Measurements from ENCODE around the gene TUBB3. TPM values are rescaled to one million over a fixed set of nuclear protein-coding genes. Genes with fewer than 3 reads are reported as not detected.

Gene TUBB3
- total and polyA plus RNA-seq, 2 of the 8 experiments (the other 6 are each of a cell fraction or from before 2014, with no cell fraction given), result 275 to 393 TPM

GRCh38 chr16:89934611-89935553, 11.7 kb downstream of the TUBB3 start:
- Histone ChIP-seq H3K4ac (replicated peaks; ENCODE audit: insufficient read length, low read depth, low read length) (no peak overlapping the region), H3K36me3 (ENCODE audit: control insufficient read depth in 2 of 4, insufficient read depth in 4 of 4, low read length in 3 of 4) (peaks cover 14 to 46% (median 33%) of the 10 kb centered on the region in 4 experiments; a peak in 6 of 8 replicates), H3K4me3 (ENCODE audit: extremely low read depth in 1 of 4, insufficient read depth in 2 of 4, low read depth in 3 of 4, low read length in 4 of 4) (no peak overlapping the region), H3K4me2 (ENCODE audit: insufficient read depth in 1 of 2, low read depth in 2 of 2, low read length in 2 of 2) (no peak overlapping the region), H3K18ac (ENCODE audit: extremely low read depth, low read length) (no peak overlapping the region), H2BK120ac (replicated peaks; ENCODE audit: low read depth, low read length) (no peak overlapping the region), H3K27me3 (replicated peaks in 1 of 4; ENCODE audit: control insufficient read depth in 3 of 4, extremely low read depth in 1 of 4, insufficient read depth in 3 of 4, low read length in 3 of 4) (no peaks in the 10 kb centered on the region), H2AFZ (ENCODE audit: low read length) (no peak overlapping the region), H4K91ac (replicated peaks; ENCODE audit: insufficient read length, low read length) (no peak overlapping the region), H3K79me1 (ENCODE audit: low read depth, low read length) (no peaks in the 10 kb centered on the region; the same call in 1 of the 2 replicates), H3K27ac (ENCODE audit: low read depth, low read length) (no peak overlapping the region), H4K20me1 (replicated peaks in 1 of 2; ENCODE audit: control insufficient read depth in 1 of 2, insufficient read depth in 2 of 2, low read length in 2 of 2) (peaks cover 7 to 28% of the 10 kb centered on the region in 2 experiments), H2BK15ac (ENCODE audit: low read length) (no peak overlapping the region), H3K4me1 (replicated peaks in 1 of 4; ENCODE audit: control insufficient read depth in 3 of 4, insufficient read depth in 4 of 4, low read length in 3 of 4) (no peaks in the 10 kb centered on the region), H3K56ac (replicated peaks; ENCODE audit: insufficient read length, low read depth, low read length) (no peak overlapping the region), H4K8ac (ENCODE audit: extremely low read depth, insufficient read depth, low read length) (no peak overlapping the region), H3K23ac (ENCODE audit: insufficient read length) (no peak overlapping the region), H3K79me2 (ENCODE audit: control insufficient read depth in 1 of 2, insufficient read depth in 2 of 2, low read length in 2 of 2) (no peaks in the 10 kb centered on the region), H3K23me2 (ENCODE audit: low read depth, low read length) (no peaks in the 10 kb centered on the region), H3K9me3 (ENCODE audit: insufficient read depth in 2 of 2, low read depth in 1 of 2, low read length in 1 of 2) (no peaks in the 10 kb centered on the region), H2BK5ac (ENCODE audit: low read depth, low read length) (no peak overlapping the region), H4K5ac (ENCODE audit: insufficient read length, low read depth, low read length) (no peak overlapping the region), H2AK5ac (ENCODE audit: low read depth, low read length) (no peak overlapping the region), H3K14ac (ENCODE audit: insufficient read length) (no peak overlapping the region), H3K9ac (replicated peaks in 1 of 4; ENCODE audit: extremely low read depth in 1 of 4, low read depth in 3 of 4, low read length in 3 of 4) (no peak overlapping the region), H2BK12ac (ENCODE audit: low read depth, low read length) (no peak overlapping the region), H2BK20ac (ENCODE audit: low read length) (no peak overlapping the region)
- WGBS, 2 experiments (ENCODE audit: extremely low coverage in 1 of 2, insufficient coverage in 1 of 2, insufficient read length in 1 of 2, insufficient replicate concordance in 2 of 2, low coverage in 1 of 2, low lambda C conversion rate in 2 of 2, missing lambda C conversion rate in 1 of 2), result 95% methylated on average over 57 of the region's 61 CpGs; no CpG with 5 or more reads in 1 of the 2 experiments
- CTCF ChIA-PET (ENCODE audit: partially characterized antibody), result interaction anchor here (1.0 kb wide), 2 partner anchors 13 to 16 kb away, joined by 5 to 6 read pairs; no protein-coding TSS in a partner anchor
- DNase-seq (ENCODE audit: low read depth in 1 of 2, low spot score in 2 of 2), result no peak
- FAIRE-seq, result no peak
- POLR2A ChIA-PET (ENCODE audit: partially characterized antibody), result interaction anchor here (1.1 to 2.6 kb wide), 2 partner anchors 12 to 13 kb away, joined by 3 to 10 read pairs; partner anchors contain the start of gene TUBB3
- TF ChIP-seq POU5F1 (IDR thresholded peaks at IDR 0.05; ENCODE audit: low read depth, low read length) (no peak), KDM5A (IDR thresholded peaks at IDR 0.05; ENCODE audit: low read length) (no peak), TEAD4 (IDR thresholded peaks at IDR 0.05; ENCODE audit: low read depth, low read length) (no peak), CTCF (IDR thresholded peaks at IDR 0.05; ENCODE audit: control extremely low read depth in 1 of 3, insufficient read depth in 1 of 3, low read depth in 1 of 3, low read length in 3 of 3) (no peak), YY1 (IDR thresholded peaks at IDR 0.05; ENCODE audit: low read depth, low read length) (no peak), GABPA (IDR thresholded peaks at IDR 0.05; ENCODE audit: borderline replicate concordance, insufficient read depth, low read length) (no peak), MAFK (IDR thresholded peaks at IDR 0.05; ENCODE audit: low read depth, low read length) (no peak), TAF1 (IDR thresholded peaks at IDR 0.05; ENCODE audit: low read depth, low read length) (no peak), EP300 (IDR thresholded peaks at IDR 0.05; ENCODE audit: borderline replicate concordance in 1 of 2, low read depth in 2 of 2, low read length in 2 of 2) (no peak)
